CD4-positive, alpha-beta memory T cell (primary cell): ENCODE measurements around the gene CDK5RAP3. TPM values are rescaled to one million over a fixed set of nuclear protein-coding genes. Genes with fewer than 3 reads are reported as not detected.

ENCODE experiments used
- CTCF ChIA-PET: fragments of 350-600 bp; sonication (Branson Sonifier 250); formaldehyde crosslinking; loops from one replicate; lab custom pipeline; 2021; ENCODE audit warnings: inconsistent platforms; ENCODE audit not compliant: partially characterized antibody; lab: Charles Lee
- POLR2A ChIA-PET: fragments of 350-600 bp; sonication (Branson Sonifier 250); formaldehyde crosslinking; loops from one replicate; lab custom pipeline; 2021; ENCODE audit not compliant: partially characterized antibody; lab: Charles Lee
- DNase-seq, 5 donors: peaks; one replicate each; pipeline versions ENCODE4 v3.0.0 to v3.0.0-alpha.2; 2020 to 2022; ENCODE audit warnings: mixed read lengths in 1 of 5
- H3K27ac ChIP-seq: one replicate; pipeline ENCODE4 v1.7.0; 2013; ENCODE audit warnings: low read depth, low read length
- H3K27me3 ChIP-seq: 2 replicates; pipeline ENCODE4 v1.7.0; 2013; ENCODE audit warnings: mild to moderate bottlenecking, low read length, moderate library complexity; ENCODE audit not compliant: insufficient read depth
- H3K36me3 ChIP-seq: 2 replicates; pipeline ENCODE4 v1.7.0; 2013; ENCODE audit warnings: mild to moderate bottlenecking, low read length, moderate library complexity; ENCODE audit not compliant: insufficient read depth
- H3K4me1 ChIP-seq: 2 replicates; pipeline ENCODE4 v1.7.0; 2013; ENCODE audit warnings: mild to moderate bottlenecking, low read length, moderate library complexity; ENCODE audit not compliant: insufficient read depth
- H3K4me3 ChIP-seq, 2 donors: one replicate each; pipeline ENCODE4 v1.7.0; 2013; ENCODE audit warnings: low read length in 2 of 2, mild to moderate bottlenecking in 1 of 2
- H3K9me3 ChIP-seq, 2 donors: one replicate each; pipeline ENCODE4 v1.7.0; 2013; ENCODE audit warnings: low read length in 2 of 2, control low read depth in 1 of 2; ENCODE audit not compliant: control insufficient read depth in 1 of 2
- H3K27ac Mint-ChIP-seq, 7 donors: one replicate each; pipeline ENCODE4 v1.8.0; 2020 to 2021; ENCODE audit warnings: mixed read lengths in 7 of 7, mild to moderate bottlenecking in 6 of 7, inconsistent platforms in 3 of 7, moderate library complexity in 3 of 7
- H3K27me3 Mint-ChIP-seq, 2 donors: one replicate each; pipeline ENCODE4 v1.8.0; 2020 to 2021; ENCODE audit warnings: mixed read lengths in 2 of 2
- H3K36me3 Mint-ChIP-seq, 2 donors: one replicate each; pipeline ENCODE4 v1.8.0; 2020 to 2021; ENCODE audit warnings: mixed read lengths in 2 of 2, inconsistent platforms in 1 of 2, mild to moderate bottlenecking in 1 of 2
- H3K4me1 Mint-ChIP-seq, 4 donors: one replicate each; pipeline ENCODE4 v1.8.0; 2020 to 2021; ENCODE audit warnings: mixed read lengths in 4 of 4, mild to moderate bottlenecking in 1 of 4
- H3K4me3 Mint-ChIP-seq, 8 donors: one replicate each; pipeline ENCODE4 v1.8.0; 2020 to 2021; ENCODE audit warnings: mixed read lengths in 8 of 8, mild to moderate bottlenecking in 7 of 8, moderate library complexity in 6 of 8, inconsistent platforms in 3 of 8
- H3K9me3 Mint-ChIP-seq, 8 donors: one replicate each; pipeline ENCODE4 v1.8.0; 2020 to 2021; ENCODE audit warnings: mixed read lengths in 8 of 8, mild to moderate bottlenecking in 5 of 8, inconsistent platforms in 3 of 8, moderate library complexity in 1 of 8
- intact Hi-C: fragments of 100-400 bp; cut with micrococcal nuclease; formaldehyde crosslinking; loops from one replicate; pipeline ENCODE4 v1.15.1; 2023
- polyA plus RNA-seq, 2 donors: library from polyadenylated mRNA; unstranded; fragments of 300-500 nt; fragmentation: Illumina TruSeq; gene quantifications; one replicate each; pipeline ENCODE4 v1.2.3, GENCODE V29; 2021
- total RNA-seq, 2 experiments: library from RNA; stranded (reverse); gene quantifications; one replicate each; pipeline ENCODE4 v1.2.3, GENCODE V29; 2021

CDK5RAP3 gene
- total and polyA plus RNA-seq, 4 experiments from 2014 or later = 75.1 to 343 (median 220) TPM

DNA sequence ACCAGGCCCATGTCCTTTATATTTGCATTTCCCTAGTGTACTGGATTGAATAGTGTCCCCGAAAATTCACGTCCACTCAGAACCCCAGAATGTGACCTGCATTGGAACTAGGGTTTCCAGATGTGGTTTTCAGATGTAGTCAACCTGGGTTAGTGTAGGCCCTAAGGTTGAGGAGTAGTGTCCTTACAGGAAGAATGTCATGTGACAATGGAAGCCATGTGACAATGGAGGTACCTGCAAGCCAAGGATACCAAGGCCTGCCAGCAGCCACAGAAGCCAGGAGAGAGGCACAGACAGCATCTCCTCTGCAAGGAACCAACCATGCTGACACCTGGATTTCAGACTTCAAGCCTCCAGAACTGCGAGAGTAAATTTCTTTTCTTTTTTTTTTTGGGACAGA is 8.0 kb upstream of the CDK5RAP3 start:
- no peak overlapping the region for H3K27ac ChIP-seq
- Mint-ChIP-seq H3K27me3 (no peaks in the 10 kb centered on the region), H3K4me1 (no peaks in the 10 kb centered on the region), H3K9me3 (peaks cover 0 to 1% (median 0%) of the 10 kb centered on the region in 8 donors), H3K36me3 (no peaks in the 10 kb centered on the region), H3K27ac (no peak overlapping the region), H3K4me3 (no peak overlapping the region)
- no peaks in the 10 kb centered on the region for H3K36me3 ChIP-seq
- H3K4me3 ChIP-seq = no peak overlapping the region
- POLR2A ChIA-PET = no interaction called here
- intact Hi-C loops = no loop called here
- no peaks in the 10 kb centered on the region for H3K4me1 ChIP-seq
- H3K27me3 ChIP-seq = no peaks in the 10 kb centered on the region
- no peak for DNase-seq
- H3K9me3 ChIP-seq = no peaks in the 10 kb centered on the region
- CTCF ChIA-PET = interaction anchor here (9.9 kb wide), 1 partner anchor 17 kb away, joined by 244 read pairs; the partner anchor contains the start of gene PNPO

DNA sequence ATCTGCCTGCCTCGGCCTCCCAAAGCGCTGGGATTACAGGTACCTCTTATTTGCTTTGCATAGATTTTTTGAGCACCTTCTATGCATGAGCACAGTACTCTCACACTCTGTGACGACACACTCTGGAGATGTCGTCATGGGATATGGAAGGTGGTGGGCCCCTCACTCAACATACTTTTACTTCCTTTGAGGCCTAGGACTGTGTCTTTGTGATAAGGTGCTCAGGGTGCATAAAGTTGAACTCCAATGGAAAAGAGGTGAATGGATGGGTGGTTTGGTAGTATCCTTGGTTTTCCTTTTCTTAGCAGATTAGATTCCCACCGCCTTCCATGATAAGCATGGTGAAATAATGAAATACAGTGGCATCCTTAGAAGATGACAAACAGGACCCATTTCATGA is 6.1 kb upstream of the CDK5RAP3 start:
- peaks cover 0 to 1% (median 0%) of the 10 kb centered on the region in 8 donors for H3K9me3 Mint-ChIP-seq
- DNase-seq = no peak
- Histone ChIP-seq H3K4me3 (no peak overlapping the region), H3K27ac (no peak overlapping the region), H3K36me3 (no peaks in the 10 kb centered on the region), H3K27me3 (no peaks in the 10 kb centered on the region), H3K4me1 (peaks cover 3% of the 10 kb centered on the region), H3K9me3 (no peaks in the 10 kb centered on the region)
- H3K36me3 Mint-ChIP-seq = no peaks in the 10 kb centered on the region
- no peak overlapping the region for H3K4me3 Mint-ChIP-seq
- H3K4me1 Mint-ChIP-seq = peaks cover 2 to 4% (median 3%) of the 10 kb centered on the region in 4 donors
- POLR2A ChIA-PET = no interaction called here
- H3K27ac Mint-ChIP-seq = no peak overlapping the region
- intact Hi-C loops = no loop called here
- CTCF ChIA-PET = interaction anchor here (9.9 kb wide), 1 partner anchor 19 kb away, joined by 244 read pairs; the partner anchor contains the start of gene PNPO
- H3K27me3 Mint-ChIP-seq = peaks cover 0 to 1% of the 10 kb centered on the region in 2 donors

GRCh38 chr17:47966079-47966519 is 4.8 kb upstream of the CDK5RAP3 start:
- intact Hi-C loops = no loop called here
- Histone ChIP-seq H3K4me1 (peaks cover 10% of the 10 kb centered on the region), H3K4me3 (no peak overlapping the region), H3K9me3 (no peaks in the 10 kb centered on the region), H3K36me3 (no peaks in the 10 kb centered on the region), H3K27me3 (no peaks in the 10 kb centered on the region), H3K27ac (no peak overlapping the region)
- Mint-ChIP-seq H3K36me3 (peaks cover 0 to 2% of the 10 kb centered on the region in 2 donors), H3K4me1 (peaks cover 10 to 16% (median 13%) of the 10 kb centered on the region in 4 donors), H3K27ac (no peak overlapping the region), H3K27me3 (peaks cover 0 to 1% of the 10 kb centered on the region in 2 donors), H3K4me3 (no peak overlapping the region), H3K9me3 (peaks cover 0 to 1% (median 0%) of the 10 kb centered on the region in 8 donors)
- no peak for DNase-seq
- ChIA-PET POLR2A (no interaction called here), CTCF (interaction anchor here (0.6 to 9.9 kb wide), 2 partner anchors 20 to 167 kb away, joined by 3 to 244 read pairs; partner anchors contain the start of gene PNPO)

- no peak overlapping the region for H3K4me3 ChIP-seq
- no peak overlapping the region for H3K27ac Mint-ChIP-seq
- peaks cover 0 to 1% of the 10 kb centered on the region in 2 donors for H3K27me3 Mint-ChIP-seq
- H3K27me3 ChIP-seq = no peaks in the 10 kb centered on the region
- no peak overlapping the region for H3K27ac ChIP-seq
- H3K36me3 Mint-ChIP-seq = peaks cover 0 to 4% of the 10 kb centered on the region in 2 donors
- peaks cover 15 to 30% (median 24%) of the 10 kb centered on the region in 4 donors for H3K4me1 Mint-ChIP-seq
- no peak for DNase-seq
- peaks cover 26% of the 10 kb centered on the region for H3K4me1 ChIP-seq
- H3K9me3 Mint-ChIP-seq = peaks cover 0 to 1% (median 0%) of the 10 kb centered on the region in 8 donors
- H3K36me3 ChIP-seq = no peaks in the 10 kb centered on the region
- CTCF ChIA-PET = interaction anchor here (1.1 to 9.9 kb wide), 2 partner anchors 22 to 50 kb away, joined by 3 to 244 read pairs; partner anchors contain the start of gene PNPO
- no peak overlapping the region for H3K4me3 Mint-ChIP-seq
- H3K9me3 ChIP-seq = no peaks in the 10 kb centered on the region
- intact Hi-C loops = no loop called here
- POLR2A ChIA-PET = no interaction called here
Measured at GRCh38 chr17:47967607-47968252, 3.2 kb upstream of the CDK5RAP3 start.

GRCh38 chr17:47968836-47969235 is 2.1 kb upstream of the CDK5RAP3 start:
- Histone ChIP-seq H3K4me3 (no peak overlapping the region), H3K4me1 (peaks cover 28% of the 10 kb centered on the region), H3K36me3 (peaks cover 7% of the 10 kb centered on the region), H3K27ac (no peak overlapping the region), H3K27me3 (no peaks in the 10 kb centered on the region), H3K9me3 (no peaks in the 10 kb centered on the region)
- Mint-ChIP-seq H3K4me1 (peaks cover 17 to 41% (median 25%) of the 10 kb centered on the region in 4 donors), H3K36me3 (peaks cover 1 to 11% of the 10 kb centered on the region in 2 donors), H3K4me3 (no peak overlapping the region), H3K27ac (peak overlapping the region in 1 of 7 donors; percentile 35), H3K9me3 (no peaks in the 10 kb centered on the region), H3K27me3 (peaks cover 0 to 1% of the 10 kb centered on the region in 2 donors)
- intact Hi-C loops = no loop called here
- no peak for DNase-seq
- ChIA-PET POLR2A (interaction anchor here (0.7 to 3.9 kb wide), 3 partner anchors 28 to 79 kb away, joined by 3 to 45 read pairs (median 16); partner anchors contain the start of genes NFE2L1, PNPO and SP2), CTCF (interaction anchor here (2.4 to 9.9 kb wide), 2 partner anchors 14 to 23 kb away, joined by 18 to 244 read pairs; partner anchors contain the start of gene PNPO)

GRCh38 chr17:47969930-47970724 is 786 bp upstream of the CDK5RAP3 start:
- Histone ChIP-seq H3K4me1 (peaks cover 28% of the 10 kb centered on the region), H3K4me3 (peak overlapping the region; percentile 89 to 95), H3K36me3 (peaks cover 13% of the 10 kb centered on the region), H3K27ac (peak overlapping the region; percentile 42), H3K27me3 (no peaks in the 10 kb centered on the region), H3K9me3 (no peaks in the 10 kb centered on the region)
- ChIA-PET CTCF (interaction anchor here (1.0 to 9.9 kb wide), 24 partner anchors 8 to 154 kb away, joined by 3 to 244 read pairs (median 6); partner anchors contain the start of genes NFE2L1, PNPO, PRR15L and SCRN2), POLR2A (interaction anchor here (1.0 to 4.5 kb wide), 20 partner anchors 8 to 640 kb away, joined by 3 to 45 read pairs (median 4); partner anchors contain the start of genes CBX1, KPNB1, NFE2L1 and PNPO)
- Mint-ChIP-seq H3K36me3 (peaks cover 8 to 22% of the 10 kb centered on the region in 2 donors), H3K27ac (peak overlapping the region; percentile 72 to 97 (median 96)), H3K4me3 (peak overlapping the region; percentile 97 to 100 (median 98)), H3K4me1 (peaks cover 17 to 42% (median 25%) of the 10 kb centered on the region in 4 donors), H3K9me3 (no peaks in the 10 kb centered on the region), H3K27me3 (peaks cover 0 to 1% of the 10 kb centered on the region in 2 donors)
- intact Hi-C loops = loop anchor here (1.0 to 2.0 kb wide), 6 partner anchors 21 to 129 kb away; partner anchors contain the start of genes NFE2L1, PNPO and SCRN2
- DNase-seq = no peak
